HG02798 (cell line): ENCODE results near the gene NELL2.
"Not testable (repeated sequence)": the region's sequence is repeated elsewhere in the genome, so short reads cannot be mapped to it uniquely, and the experiment has no call there.

ENCODE experiments used
- ATAC-seq: cut with Tn5 transposase; IDR thresholded peaks from one replicate; pipeline ENCODE4 v1.9.1; 2021; ENCODE audit warnings: mild to moderate bottlenecking; ENCODE audit not compliant: unreplicated experiment, poor library complexity

Gene NELL2

DNA sequence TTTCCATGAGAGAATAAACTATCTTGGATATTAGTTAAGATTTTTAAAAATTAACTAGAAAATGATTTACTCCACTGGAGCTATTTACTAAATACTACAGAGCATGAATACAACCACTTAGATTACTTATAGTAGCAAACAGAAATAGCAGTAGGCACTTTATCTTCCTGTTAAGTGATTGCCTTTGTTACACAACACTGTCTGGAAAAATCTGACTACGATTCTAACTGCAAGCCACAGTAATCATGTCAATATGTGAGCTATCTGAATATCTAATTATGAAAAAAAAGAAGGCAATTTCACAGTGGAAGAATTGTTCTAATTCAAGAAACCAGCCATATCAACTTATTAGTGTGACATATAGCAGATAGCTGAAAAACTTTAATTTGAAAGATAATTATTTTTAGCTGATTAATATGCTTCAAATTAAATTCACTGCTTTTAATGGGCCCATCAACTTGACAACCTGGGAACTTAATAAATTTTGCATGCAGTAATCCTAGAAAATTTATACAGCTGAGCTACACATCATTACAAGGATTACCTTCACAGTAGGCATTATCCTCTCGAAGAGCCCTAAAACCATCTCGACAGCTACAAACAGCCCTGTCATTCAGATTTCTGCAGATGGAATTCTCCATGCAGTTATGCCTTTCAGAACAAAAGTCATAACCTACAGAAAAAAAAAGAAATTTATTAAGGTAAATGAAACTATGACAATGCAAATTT, 172.8 kb downstream of the NELL2 start:
- ATAC-seq = no peak

DNA sequence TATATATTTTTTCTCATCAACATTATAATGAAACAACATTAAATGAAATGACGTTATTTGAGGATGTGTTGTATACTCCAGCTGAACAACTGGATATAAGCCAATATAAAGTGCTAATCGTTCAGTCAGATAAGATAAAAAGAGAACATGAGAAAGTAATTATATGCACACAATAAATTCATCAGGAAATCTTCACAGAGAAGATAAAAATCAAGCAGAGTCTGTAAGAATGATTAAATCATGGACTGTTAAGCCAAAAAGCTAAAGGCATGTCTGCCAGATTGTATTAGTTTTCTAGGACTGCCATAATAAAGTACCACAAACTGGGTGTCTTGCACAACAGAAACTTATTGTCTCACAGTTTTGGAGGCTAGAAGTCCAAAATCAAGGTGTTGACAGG, 178.6 kb downstream of the NELL2 start:
- ATAC-seq = no peak

DNA sequence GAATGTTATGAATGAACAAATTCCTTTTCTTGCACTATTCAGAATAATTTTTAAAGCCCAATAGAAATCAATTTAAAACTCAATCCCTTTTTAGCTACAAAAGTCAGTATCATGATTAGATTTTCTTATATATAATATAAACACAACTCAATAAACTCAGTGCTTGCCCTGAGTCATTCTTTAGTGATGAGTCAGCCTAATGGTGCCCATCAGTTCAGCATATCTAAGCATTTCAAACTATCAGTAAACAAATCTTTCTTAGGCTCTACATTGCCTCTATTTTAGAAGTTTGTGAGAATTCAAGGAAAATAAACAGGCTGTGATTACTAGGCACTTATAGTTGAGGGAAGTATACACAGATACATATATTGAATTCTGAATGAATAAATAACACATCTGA, 179.6 kb downstream of the NELL2 start:
- no peak for ATAC-seq

DNA sequence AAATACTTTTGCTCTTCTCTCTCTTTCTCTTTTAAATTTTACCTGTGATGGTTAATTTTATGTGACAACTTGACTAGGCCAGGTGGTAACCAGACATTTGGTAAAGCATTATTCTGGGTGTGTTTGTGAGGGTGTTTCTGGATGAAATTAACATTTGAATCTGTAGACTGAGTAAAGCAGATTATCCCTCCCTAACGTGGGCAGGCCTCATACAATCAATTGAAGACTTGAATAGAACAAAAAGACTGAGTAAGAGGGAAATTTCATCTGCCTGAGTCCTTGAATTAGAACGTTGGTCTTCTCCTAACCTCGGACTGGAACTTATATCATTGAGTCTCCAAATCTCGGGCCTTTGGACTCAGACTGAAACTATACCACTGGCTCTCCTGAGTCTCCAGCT, 182.1 kb downstream of the NELL2 start:
- ATAC-seq = no peak

- ATAC-seq = no peak
Observed at GRCh38 chr12:44689587-44689986, 186.5 kb downstream of the NELL2 start.

GRCh38 chr12:44686821-44687432, 189.2 kb downstream of the NELL2 start:
- not testable (repeated sequence) for ATAC-seq

- no peak for ATAC-seq
Observed at GRCh38 chr12:44677724-44678123, 198.4 kb downstream of the NELL2 start.

GRCh38 chr12:44674875-44675274, 201.2 kb downstream of the NELL2 start:
- ATAC-seq = no peak

- no peak for ATAC-seq
Observed at GRCh38 chr12:44673811-44674210, 202.3 kb downstream of the NELL2 start.

DNA sequence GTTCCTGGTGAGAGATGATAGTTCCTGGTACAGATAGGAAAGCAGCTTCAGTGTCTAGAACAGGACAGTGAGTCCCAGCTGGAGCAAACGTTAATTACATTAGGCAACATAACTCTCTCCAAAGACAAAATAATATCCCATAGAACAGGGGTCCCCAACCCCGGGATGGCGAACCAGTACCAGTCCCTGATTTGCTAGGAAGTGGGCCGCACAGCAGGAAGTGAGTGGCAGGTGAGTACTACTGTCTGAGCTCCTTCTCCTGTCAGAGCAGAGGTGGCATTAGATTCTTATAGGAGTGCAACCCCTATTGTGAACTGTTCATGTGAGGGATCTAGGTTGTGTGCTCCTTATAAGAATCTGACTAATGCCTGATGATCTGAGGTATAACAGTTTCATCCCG, 204.1 kb downstream of the NELL2 start:
- ATAC-seq = no peak

- no peak for ATAC-seq
Observed at GRCh38 chr12:44668443-44668842, 207.7 kb downstream of the NELL2 start.

DNA sequence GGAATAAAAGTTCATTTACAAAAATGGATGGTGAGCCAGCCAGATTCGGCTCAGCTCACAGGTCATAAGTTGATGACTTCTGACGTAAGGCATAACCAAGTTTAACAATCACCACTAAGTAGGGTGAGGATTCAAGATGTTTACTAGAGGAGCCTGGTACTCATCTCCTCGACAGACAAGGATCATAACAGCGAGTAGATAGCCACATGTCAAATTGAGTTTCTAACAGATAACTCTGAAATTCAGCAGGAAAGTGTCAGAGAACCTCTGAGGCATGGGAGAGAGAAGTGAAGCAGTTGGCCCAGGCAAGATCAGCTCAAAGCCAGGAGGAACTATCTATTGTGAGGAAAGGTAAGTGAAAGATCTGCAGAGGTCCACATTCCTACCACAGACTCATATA, 208.7 kb downstream of the NELL2 start:
- ATAC-seq = no peak

GRCh38 chr12:44663291-44663690, 212.8 kb downstream of the NELL2 start:
- ATAC-seq = no peak

- ATAC-seq = no peak
Observed at GRCh38 chr12:44655846-44656245, 220.3 kb downstream of the NELL2 start.

DNA sequence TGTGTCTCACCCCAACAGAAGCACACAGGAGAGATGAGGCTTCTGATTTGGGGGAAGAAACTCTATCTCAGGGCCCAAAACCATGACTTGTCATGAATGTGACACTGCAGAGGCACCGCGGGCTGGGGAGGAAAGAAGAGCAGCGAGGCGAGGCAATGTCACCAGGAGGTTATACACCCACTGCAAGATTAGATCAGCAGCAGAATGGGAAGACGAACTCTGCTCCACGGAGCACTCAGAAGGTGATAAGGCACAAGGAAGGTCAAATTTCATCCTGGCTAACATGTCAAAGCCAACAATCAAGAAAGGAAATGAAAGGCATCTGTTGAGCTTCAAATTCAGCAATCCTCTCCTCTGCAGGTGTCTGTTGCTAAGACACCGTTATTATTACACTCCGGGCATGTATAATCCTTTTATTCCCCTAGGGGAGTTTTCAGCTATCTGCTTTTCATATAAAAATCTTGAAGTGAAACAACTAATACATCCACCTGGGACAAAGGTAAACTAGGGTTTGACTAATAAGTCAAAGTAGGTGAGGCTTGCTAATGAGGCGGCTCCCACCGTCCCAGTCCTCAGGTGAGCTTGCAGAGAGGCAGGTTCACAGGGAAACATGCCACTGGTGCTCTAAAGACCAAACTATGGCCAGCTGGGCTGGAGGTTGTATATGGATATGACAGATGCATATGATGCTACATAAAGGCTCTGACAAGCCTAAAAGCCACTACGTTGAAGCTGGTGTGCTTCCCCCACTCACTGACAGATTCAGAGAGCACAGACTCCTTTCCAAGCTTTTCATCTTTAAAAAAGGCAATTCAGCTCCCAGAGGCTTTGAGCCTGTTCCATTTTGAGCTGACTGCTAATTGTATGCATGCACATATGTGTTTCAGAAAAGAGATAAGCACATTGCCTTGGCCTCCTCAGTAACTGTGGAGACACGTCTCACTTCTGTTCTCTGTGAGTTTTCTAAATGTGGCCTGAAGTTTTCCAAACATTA, 221.2 kb downstream of the NELL2 start:
- ATAC-seq = no peak

- no peak for ATAC-seq
Observed at GRCh38 chr12:44653861-44654527, 222.1 kb downstream of the NELL2 start.

DNA sequence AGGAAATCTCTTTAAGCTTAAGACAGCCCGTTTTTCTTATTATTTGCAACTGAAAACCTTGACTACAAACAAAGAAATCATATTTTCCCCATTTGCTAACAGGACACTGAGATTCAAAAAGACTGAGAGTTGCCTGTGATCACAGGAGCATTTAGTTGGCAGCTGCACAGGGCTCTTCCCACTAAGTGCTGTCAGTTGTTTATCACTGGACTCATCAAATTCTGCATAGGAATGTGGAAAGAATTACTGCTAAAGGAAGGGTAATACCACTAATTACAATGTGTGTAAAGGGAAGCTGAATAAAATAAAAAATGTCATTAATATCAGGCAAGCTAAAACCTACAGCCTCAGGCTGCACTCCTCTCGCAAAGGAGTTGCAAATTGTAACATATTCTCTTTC, 226.4 kb downstream of the NELL2 start:
- no peak for ATAC-seq

- ATAC-seq = no peak
Observed at GRCh38 chr12:44647917-44648690, 228.0 kb downstream of the NELL2 start.

DNA sequence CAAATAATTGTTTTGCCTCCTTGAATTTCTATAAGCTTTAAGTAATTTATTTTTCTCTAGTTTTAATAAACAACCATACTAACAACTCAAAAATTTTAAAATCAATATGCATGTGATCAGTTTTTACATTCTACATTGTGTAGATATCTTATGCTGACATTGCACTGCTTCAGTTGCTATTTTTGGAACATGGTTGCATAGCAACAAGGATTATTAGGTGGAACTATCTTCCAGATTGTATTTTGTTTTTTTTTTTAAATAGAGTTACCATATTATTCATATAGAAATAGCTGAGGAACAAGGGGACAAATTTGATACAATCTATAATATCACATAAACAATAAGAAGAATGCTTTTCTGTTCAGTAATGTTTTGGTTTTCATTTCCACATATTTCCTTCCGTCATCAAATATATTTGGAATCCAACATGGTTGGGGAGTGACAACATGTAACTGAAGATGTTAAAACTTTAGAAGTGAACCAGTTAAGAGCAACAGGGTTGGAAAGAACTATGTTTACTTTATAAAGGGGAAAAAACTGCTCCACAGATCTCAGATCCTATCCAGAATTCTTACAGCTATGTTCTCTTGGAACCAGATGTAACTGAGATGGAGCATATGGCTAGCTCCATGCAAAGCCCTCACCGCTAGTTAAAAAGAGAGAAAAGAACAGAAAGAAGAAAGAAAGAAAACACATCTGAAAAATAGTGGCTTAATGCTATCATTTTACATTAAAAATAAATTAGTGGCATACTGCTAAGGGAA, 235.5 kb downstream of the NELL2 start:
- ATAC-seq = no peak
